Calu3 (cell line): ENCODE measurements around the gene CA9. TPM values are rescaled to one million over a fixed set of nuclear protein-coding genes. Genes with fewer than 3 reads are reported as not detected.
A peak's percentile ranks its signal among the peaks of the same experiment; 100 is the strongest.

Experiments
- BruUV-seq: library from RNA; stranded (reverse); fragments of 400-500 nt; replicated peaks from 2 replicates; lab custom pipeline; 2021; lab: Mats Ljungman, UMichigan
- CTCF ChIA-PET: fragments of 300-600 bp; sonication (Branson Sonifier 250); formaldehyde crosslinking; loops from one replicate; lab custom pipeline; 2022; ENCODE audit warnings: antibody characterized with exemption; lab: Charles Lee
- DNase-seq: peaks from one replicate; pipeline ENCODE4 v3.0.0; 2022
- H3K27ac Mint-ChIP-seq: one replicate; pipeline ENCODE4 v1.8.0; 2022; ENCODE audit warnings: mixed read lengths; ENCODE audit not compliant: unreplicated experiment
- H3K27me3 Mint-ChIP-seq: one replicate; pipeline ENCODE4 v1.8.0; 2022; ENCODE audit warnings: mixed read lengths; ENCODE audit not compliant: unreplicated experiment
- H3K36me3 Mint-ChIP-seq: one replicate; pipeline ENCODE4 v1.8.0; 2022; ENCODE audit warnings: mild to moderate bottlenecking, moderate library complexity, mixed read lengths; ENCODE audit not compliant: insufficient read depth, unreplicated experiment
- H3K4me1 Mint-ChIP-seq: one replicate; pipeline ENCODE4 v1.8.0; 2022; ENCODE audit warnings: mild to moderate bottlenecking, low read depth, mixed read lengths; ENCODE audit not compliant: unreplicated experiment
- H3K4me3 Mint-ChIP-seq: one replicate; pipeline ENCODE4 v1.8.0; 2022; ENCODE audit warnings: mild to moderate bottlenecking, low read depth, moderate library complexity, mixed read lengths; ENCODE audit not compliant: unreplicated experiment
- H3K9me3 Mint-ChIP-seq: one replicate; pipeline ENCODE4 v1.8.0; 2022; ENCODE audit warnings: low read depth, mixed read lengths; ENCODE audit not compliant: unreplicated experiment
- CTCF ChIP-seq: fragments of 200-600 bp; IDR thresholded peaks from one replicate; pipeline ENCODE4 v1.8.0; 2022; ENCODE audit warnings: antibody characterized with exemption; ENCODE audit not compliant: unreplicated experiment
- intact Hi-C: fragments of 100-400 bp; cut with micrococcal nuclease; formaldehyde crosslinking; loops from one replicate; pipeline ENCODE4 v1.10.0; 2022; ENCODE audit not compliant: unreplicated experiment
- total RNA-seq: library from RNA; stranded (reverse); gene quantifications from 2 replicates; pipeline ENCODE4 v1.2.3, GENCODE V29; 2022

Gene CA9
- total RNA-seq, 1 experiment from 2014 or later = 0.64 TPM

- intact Hi-C loops = loop anchor here (5.0 to 10.0 kb wide), 2 partner anchors 35 to 72 kb away; partner anchors contain the start of genes CREB3 and TLN1
- peaks cover 33% of the 10 kb centered on the region for H3K4me1 Mint-ChIP-seq
These were observed 11.3 kb upstream of the CA9 start for GRCh38 chr9:35662437-35662836.

GRCh38 chr9:35664531-35665470, 8.9 kb upstream of the CA9 start, which contains the start of gene ARHGEF39:
ARHGEF39 (minus strand) TSS chr9:35665195; CDS start chr9:35665169, 26 bp downstream.
- Mint-ChIP-seq H3K4me1 (peaks cover 47% of the 10 kb centered on the region), H3K27me3 (no peaks in the 10 kb centered on the region), H3K4me3 (peak within 1 kb of the TSS; percentile 81), H3K36me3 (peaks cover 20% of the 10 kb centered on the region), H3K27ac (peak within 1 kb of the TSS; percentile 20), H3K9me3 (peaks cover 3% of the 10 kb centered on the region)
- no peak for TF ChIP-seq CTCF
- DNase-seq = peak; percentile 84
- CTCF ChIA-PET = interaction anchor here (0.6 to 1.9 kb wide), 10 partner anchors 8 to 280 kb away, joined by 3 to 6 read pairs (median 4); partner anchors contain the start of genes CA9, CREB3, TLN1 and TPM2
- intact Hi-C loops = loop anchor here (5.0 to 10.0 kb wide), 2 partner anchors 32 to 70 kb away; partner anchors contain the start of genes CREB3 and TLN1
- TSS peak; percentile 36 for BruUV-seq

More at GRCh38 chr9:35662437-35662836, 11.3 kb upstream of the CA9 start:
- TF ChIP-seq CTCF = no peak
- DNase-seq = no peak
- Mint-ChIP-seq H3K36me3 (peaks cover 42% of the 10 kb centered on the region), H3K27me3 (no peaks in the 10 kb centered on the region), H3K9me3 (peaks cover 2% of the 10 kb centered on the region), H3K27ac (peak overlapping the region; percentile 21), H3K4me3 (no peak overlapping the region)
- no TSS peak for BruUV-seq
- CTCF ChIA-PET = interaction anchor here (1.8 to 2.1 kb wide), 2 partner anchors 16 to 34 kb away, joined by 4 to 10 read pairs; no protein-coding TSS in a partner anchor

GRCh38 chr9:35665471-35665818, 8.3 kb upstream of the CA9 start:
- TF ChIP-seq CTCF = no peak
- Mint-ChIP-seq H3K36me3 (peaks cover 17% of the 10 kb centered on the region), H3K9me3 (peaks cover 3% of the 10 kb centered on the region), H3K27me3 (no peaks in the 10 kb centered on the region), H3K4me3 (peak overlapping the region; percentile 81), H3K27ac (no peak overlapping the region), H3K4me1 (peaks cover 47% of the 10 kb centered on the region)
- CTCF ChIA-PET = interaction anchor here (0.6 to 1.9 kb wide), 6 partner anchors 8 to 280 kb away, joined by 3 to 6 read pairs (median 4); partner anchors contain the start of genes CA9, CREB3, TLN1 and TPM2
- intact Hi-C loops = loop anchor here (10.0 kb wide), 1 partner anchor 69 kb away; the partner anchor contains the start of genes CREB3 and TLN1
- DNase-seq = no peak
- BruUV-seq = no TSS peak

GRCh38 chr9:35666045-35666444, 7.7 kb upstream of the CA9 start:
- H3K9me3 Mint-ChIP-seq = peaks cover 3% of the 10 kb centered on the region
- H3K36me3 Mint-ChIP-seq = peaks cover 16% of the 10 kb centered on the region
- no TSS peak for BruUV-seq
- CTCF ChIA-PET = interaction anchor here (1.9 kb wide), 1 partner anchor 30 kb away, joined by 5 read pairs; no protein-coding TSS in a partner anchor
- no peak for DNase-seq
- peaks cover 47% of the 10 kb centered on the region for H3K4me1 Mint-ChIP-seq
- no peak overlapping the region for H3K4me3 Mint-ChIP-seq
- intact Hi-C loops = loop anchor here (10.0 kb wide), 1 partner anchor 69 kb away; the partner anchor contains the start of genes CREB3 and TLN1
- no peak for TF ChIP-seq CTCF
- H3K27ac Mint-ChIP-seq = no peak overlapping the region
- H3K27me3 Mint-ChIP-seq = no peaks in the 10 kb centered on the region
